Subcutaneous abdominal adipose tissue (tissue), 5 donors: ENCODE measurements around the gene SLCO1A2.

Experiments
- H3K27ac ChIP-seq: one replicate; pipeline ENCODE4 v1.7.0; 2013; ENCODE audit warnings: low read depth, mild to moderate bottlenecking, inconsistent platforms, low read length, moderate library complexity
- H3K27me3 ChIP-seq, 5 donors: one replicate each; pipeline ENCODE4 v1.7.0; 2013; ENCODE audit warnings: low read length in 5 of 5, inconsistent platforms in 1 of 5; ENCODE audit not compliant: control insufficient read depth in 5 of 5, insufficient read depth in 4 of 5
- H3K36me3 ChIP-seq, 5 donors: one replicate each; pipeline ENCODE4 v1.7.0; 2013; ENCODE audit warnings: low read length in 5 of 5; ENCODE audit not compliant: control insufficient read depth in 5 of 5, insufficient read depth in 5 of 5
- H3K4me1 ChIP-seq, 5 donors: one replicate each; pipeline ENCODE4 v1.7.0; 2013; ENCODE audit warnings: low read length in 5 of 5, mild to moderate bottlenecking in 3 of 5, moderate library complexity in 1 of 5; ENCODE audit not compliant: control insufficient read depth in 5 of 5, insufficient read depth in 5 of 5
- H3K4me3 ChIP-seq, 5 donors: one replicate each; pipeline ENCODE4 v1.7.0; 2013; ENCODE audit warnings: low read length in 5 of 5, low read depth in 1 of 5
- H3K9ac ChIP-seq, 5 donors: one replicate each; pipeline ENCODE4 v1.7.0; 2013; ENCODE audit warnings: low read length in 5 of 5, mild to moderate bottlenecking in 4 of 5, moderate library complexity in 3 of 5
- H3K9me3 ChIP-seq, 5 donors: one replicate each; pipeline ENCODE4 v1.7.0; 2013; ENCODE audit warnings: low read length in 5 of 5; ENCODE audit not compliant: control insufficient read depth in 5 of 5
- donor health status: healthy.
- donor health status: healthy.
- donor health status: healthy.
- donor health status: healthy.
- donor health status: healthy.

The SLCO1A2 gene

DNA sequence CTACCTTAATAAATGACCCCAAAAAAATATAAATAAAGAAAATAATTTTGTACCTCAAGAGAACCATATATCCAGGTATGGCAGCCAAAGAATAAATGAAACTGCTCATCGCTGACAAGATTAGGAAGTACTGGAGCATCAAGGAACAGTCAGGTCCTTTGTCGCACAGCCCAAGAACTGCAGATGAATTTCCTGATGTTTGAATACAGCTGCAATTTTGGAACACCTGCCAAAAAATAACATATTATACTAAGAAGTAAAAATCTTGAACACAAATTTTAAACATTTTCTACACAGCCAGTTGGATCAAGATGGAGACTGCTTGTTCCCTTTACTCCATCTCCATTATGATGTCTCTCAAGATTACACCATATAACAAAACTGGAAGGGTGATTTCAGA lies 42.6 kb downstream of the SLCO1A2 start:
- Histone ChIP-seq H3K36me3 (no peaks in the 10 kb centered on the region), H3K4me3 (no peak overlapping the region), H3K9ac (no peak overlapping the region), H3K9me3 (no peaks in the 10 kb centered on the region), H3K27ac (no peak overlapping the region), H3K27me3 (no peaks in the 10 kb centered on the region), H3K4me1 (peaks cover 0 to 6% (median 0%) of the 10 kb centered on the region in 5 donors)

DNA sequence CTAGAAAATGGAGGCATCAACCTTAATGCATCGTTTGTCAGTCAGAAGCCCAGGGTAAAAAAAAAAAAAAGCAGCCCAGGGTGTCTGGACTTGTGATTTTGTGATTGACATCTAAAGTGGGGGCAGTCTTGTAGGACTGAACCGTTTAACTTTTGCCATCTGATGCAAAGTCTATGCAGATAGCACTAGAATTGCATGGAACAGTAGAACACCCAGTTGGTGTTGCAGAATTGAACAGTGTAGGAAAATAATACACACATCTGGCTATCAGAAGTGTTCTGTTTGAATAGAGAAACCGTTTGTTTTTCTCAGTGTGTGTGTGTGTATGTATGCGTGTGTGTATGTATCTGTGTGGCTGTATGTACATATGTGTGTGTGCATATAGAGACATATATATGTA lies 45.0 kb downstream of the SLCO1A2 start:
- Histone ChIP-seq H3K9me3 (no peaks in the 10 kb centered on the region), H3K27ac (no peak overlapping the region), H3K9ac (no peak overlapping the region), H3K4me1 (no peaks in the 10 kb centered on the region), H3K4me3 (no peak overlapping the region), H3K27me3 (no peaks in the 10 kb centered on the region), H3K36me3 (no peaks in the 10 kb centered on the region)

DNA sequence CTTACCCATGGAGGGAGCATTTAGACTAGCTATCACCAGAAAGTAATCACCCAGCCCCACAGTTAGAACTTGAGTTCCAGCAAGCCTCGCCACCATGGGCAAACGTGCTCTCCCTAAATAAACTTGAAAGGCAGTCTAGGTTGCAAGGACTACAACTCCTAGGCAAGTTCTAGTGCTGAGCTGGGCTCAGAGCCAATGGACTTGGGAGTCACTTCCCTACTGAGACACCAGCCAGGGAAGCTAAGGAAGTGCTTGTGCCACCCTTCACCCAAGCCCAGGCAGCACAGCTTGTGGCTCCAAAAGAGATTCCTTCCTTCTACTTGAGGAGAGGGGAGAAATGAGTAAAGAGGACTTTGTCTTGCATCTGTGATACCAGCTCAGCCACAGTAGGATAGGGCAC lies 57.9 kb downstream of the SLCO1A2 start:
- Histone ChIP-seq H3K4me1 (no peaks in the 10 kb centered on the region), H3K4me3 (no peak overlapping the region), H3K36me3 (no peaks in the 10 kb centered on the region), H3K9me3 (no peaks in the 10 kb centered on the region), H3K27me3 (peaks cover 0 to 6% (median 0%) of the 10 kb centered on the region in 5 donors), H3K27ac (no peak overlapping the region), H3K9ac (no peak overlapping the region)

DNA sequence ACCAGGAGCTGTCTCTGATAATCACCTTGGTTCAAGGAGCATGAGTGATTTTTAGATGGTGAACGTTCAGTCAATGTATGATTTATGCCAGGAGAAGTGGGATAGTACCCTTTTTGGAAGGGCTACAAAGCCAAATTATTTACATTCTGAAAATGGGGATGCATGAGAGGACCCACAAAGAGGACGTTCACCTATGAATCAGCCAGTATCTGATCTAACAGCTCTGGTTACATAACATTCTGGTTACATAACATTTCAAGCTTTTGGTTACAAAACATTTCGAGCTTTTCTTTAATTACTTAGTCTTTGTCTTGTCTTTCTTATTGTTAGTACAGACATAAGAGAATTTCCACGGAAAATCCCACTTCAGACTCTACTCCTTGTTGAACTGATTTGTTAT lies 68.8 kb downstream of the SLCO1A2 start:
- no peaks in the 10 kb centered on the region for H3K4me1 ChIP-seq
- no peaks in the 10 kb centered on the region for H3K36me3 ChIP-seq
- no peak overlapping the region for H3K9ac ChIP-seq
- no peaks in the 10 kb centered on the region for H3K27me3 ChIP-seq
- no peak overlapping the region for H3K27ac ChIP-seq
- H3K9me3 ChIP-seq: peaks cover 0 to 8% (median 0%) of the 10 kb centered on the region in 5 donors
- no peak overlapping the region for H3K4me3 ChIP-seq

DNA sequence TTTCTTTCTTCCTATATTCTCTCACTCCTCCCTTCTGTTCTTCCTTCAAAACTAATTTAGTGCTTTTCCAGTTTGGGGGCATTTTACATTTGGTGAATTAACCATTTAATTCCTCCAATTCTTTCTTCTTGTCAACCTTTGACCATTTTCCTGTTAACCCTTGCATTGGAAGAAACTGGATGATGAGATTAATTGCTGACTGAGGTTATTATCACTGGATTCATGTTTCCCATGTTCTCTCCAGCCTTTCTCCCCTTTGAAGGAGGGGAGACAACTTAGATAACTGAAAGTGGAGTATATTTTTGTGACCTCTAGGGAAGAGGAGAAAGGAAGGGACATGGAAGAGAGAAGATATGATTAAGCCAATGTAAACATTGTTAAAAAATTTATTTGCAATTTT lies 70.5 kb downstream of the SLCO1A2 start:
- Histone ChIP-seq H3K4me3 (no peak overlapping the region), H3K36me3 (no peaks in the 10 kb centered on the region), H3K9ac (no peak overlapping the region), H3K4me1 (no peaks in the 10 kb centered on the region), H3K27ac (no peak overlapping the region), H3K9me3 (peaks cover 0 to 11% (median 0%) of the 10 kb centered on the region in 5 donors), H3K27me3 (no peaks in the 10 kb centered on the region)

DNA sequence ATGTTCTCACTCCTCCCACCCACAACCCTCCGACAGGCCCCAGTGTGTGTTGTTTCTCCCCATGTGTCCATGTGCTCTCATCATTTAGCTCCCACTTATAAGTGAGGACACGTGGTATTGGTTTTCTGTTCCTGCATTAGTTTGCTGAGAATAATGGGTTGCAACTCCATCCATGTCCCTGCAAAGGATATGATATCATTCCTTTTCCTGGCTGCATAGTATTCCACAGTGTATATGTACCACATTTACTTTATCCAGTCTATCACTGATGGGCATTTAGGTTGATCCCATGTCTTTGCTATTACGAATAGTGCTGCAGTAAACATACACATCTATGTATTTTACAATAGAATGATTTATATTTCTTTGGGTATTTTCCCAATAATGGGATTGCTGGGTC lies 77.5 kb downstream of the SLCO1A2 start:
- no peaks in the 10 kb centered on the region for H3K36me3 ChIP-seq
- H3K4me3 ChIP-seq: no peak overlapping the region
- no peaks in the 10 kb centered on the region for H3K27me3 ChIP-seq
- no peaks in the 10 kb centered on the region for H3K4me1 ChIP-seq
- H3K9me3 ChIP-seq: peaks cover 0 to 5% (median 0%) of the 10 kb centered on the region in 5 donors
- no peak overlapping the region for H3K9ac ChIP-seq
- H3K27ac ChIP-seq: no peak overlapping the region

DNA sequence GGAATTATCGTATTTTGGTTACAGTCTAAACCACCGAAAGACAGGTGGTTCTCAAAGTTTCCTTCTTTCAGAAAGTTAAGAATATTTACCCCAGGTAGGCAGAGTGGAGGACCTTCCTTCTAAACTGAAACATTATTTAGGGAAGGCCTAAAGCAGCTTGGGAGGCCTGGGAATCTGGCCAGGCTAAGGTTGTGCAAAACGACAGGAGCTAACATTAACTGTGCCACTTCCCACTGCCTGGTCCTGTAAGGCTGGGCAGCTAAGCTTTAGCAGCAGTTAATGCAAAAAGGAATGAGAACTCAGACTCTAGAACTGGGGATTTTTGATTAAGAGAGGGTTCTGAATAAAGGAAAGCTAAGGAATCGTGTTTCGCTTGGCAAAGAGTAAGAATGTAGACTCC lies 82.6 kb downstream of the SLCO1A2 start:
- Histone ChIP-seq H3K9ac (no peak overlapping the region), H3K9me3 (peaks cover 0 to under 1% (median 0%) of the 10 kb centered on the region in 5 donors), H3K36me3 (no peaks in the 10 kb centered on the region), H3K4me1 (no peaks in the 10 kb centered on the region), H3K4me3 (no peak overlapping the region), H3K27ac (no peak overlapping the region), H3K27me3 (no peaks in the 10 kb centered on the region)

DNA sequence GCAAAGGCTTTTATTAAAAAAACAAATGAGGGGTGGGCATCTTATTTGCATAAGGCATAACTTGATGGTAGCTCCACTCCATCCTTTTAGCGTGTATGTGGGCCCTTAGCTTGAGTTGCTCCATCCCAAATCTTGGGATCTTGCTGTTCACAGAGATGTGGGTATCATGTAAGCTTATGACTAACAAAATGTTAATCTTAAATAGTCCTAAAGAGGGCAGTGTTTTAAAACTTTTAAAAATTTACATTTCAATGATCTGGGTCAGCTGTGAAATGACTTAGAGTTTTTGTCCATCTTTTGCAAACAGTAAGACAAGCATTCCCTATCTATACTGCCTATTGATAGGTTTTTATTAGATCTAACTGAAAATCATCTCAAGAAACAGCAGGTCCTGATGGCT lies 86.0 kb downstream of the SLCO1A2 start:
- H3K4me3 ChIP-seq: no peak overlapping the region
- no peaks in the 10 kb centered on the region for H3K4me1 ChIP-seq
- no peak overlapping the region for H3K9ac ChIP-seq
- H3K27ac ChIP-seq: no peak overlapping the region
- H3K36me3 ChIP-seq: no peaks in the 10 kb centered on the region
- no peaks in the 10 kb centered on the region for H3K27me3 ChIP-seq
- H3K9me3 ChIP-seq: peaks cover 0 to 1% (median 0%) of the 10 kb centered on the region in 5 donors

DNA sequence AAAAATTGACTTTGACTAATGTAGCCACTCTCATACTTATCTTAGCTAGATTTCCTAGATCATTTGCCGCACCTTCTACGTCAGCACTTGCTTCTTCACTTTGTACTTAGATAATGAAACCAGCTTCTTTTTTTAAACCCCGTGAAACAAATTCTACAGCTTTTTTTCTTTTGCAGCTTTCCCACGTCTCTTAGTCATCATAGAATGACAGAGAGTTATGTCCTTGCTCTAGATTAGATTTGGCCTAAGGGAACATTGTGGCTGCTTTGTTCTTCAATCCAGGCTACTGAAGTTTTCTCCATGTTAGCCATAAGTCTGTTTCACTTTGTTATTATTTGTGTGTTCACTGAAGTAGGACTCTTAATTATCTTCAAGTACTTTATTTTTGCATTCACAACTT lies 94.9 kb downstream of the SLCO1A2 start:
- Histone ChIP-seq H3K9ac (no peak overlapping the region), H3K9me3 (peaks cover 0 to 3% (median 0%) of the 10 kb centered on the region in 5 donors), H3K27ac (no peak overlapping the region), H3K4me3 (no peak overlapping the region), H3K4me1 (no peaks in the 10 kb centered on the region), H3K36me3 (no peaks in the 10 kb centered on the region), H3K27me3 (no peaks in the 10 kb centered on the region)

DNA sequence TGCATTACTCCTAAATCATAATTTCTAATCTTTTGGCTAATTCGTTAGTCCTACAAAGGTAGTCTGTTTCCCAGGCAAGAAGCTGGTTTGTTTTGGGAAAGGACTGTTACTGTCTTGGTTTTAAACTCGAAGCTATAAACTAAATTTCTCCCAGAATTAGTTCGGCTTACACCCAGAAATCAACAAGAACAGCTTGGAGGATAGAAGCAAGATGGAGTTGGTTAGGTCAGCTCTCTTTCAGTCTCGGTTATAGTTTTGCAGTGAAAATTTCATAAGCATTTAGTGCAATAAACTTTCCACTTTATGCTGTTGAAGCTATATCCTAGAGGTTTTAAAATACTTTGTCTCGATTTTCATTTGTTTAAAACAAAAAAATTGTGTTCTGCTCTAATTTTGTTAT lies 100.3 kb downstream of the SLCO1A2 start:
- Histone ChIP-seq H3K4me1 (no peaks in the 10 kb centered on the region), H3K27me3 (no peaks in the 10 kb centered on the region), H3K27ac (no peak overlapping the region), H3K36me3 (no peaks in the 10 kb centered on the region), H3K4me3 (no peak overlapping the region), H3K9me3 (no peaks in the 10 kb centered on the region), H3K9ac (no peak overlapping the region)

DNA sequence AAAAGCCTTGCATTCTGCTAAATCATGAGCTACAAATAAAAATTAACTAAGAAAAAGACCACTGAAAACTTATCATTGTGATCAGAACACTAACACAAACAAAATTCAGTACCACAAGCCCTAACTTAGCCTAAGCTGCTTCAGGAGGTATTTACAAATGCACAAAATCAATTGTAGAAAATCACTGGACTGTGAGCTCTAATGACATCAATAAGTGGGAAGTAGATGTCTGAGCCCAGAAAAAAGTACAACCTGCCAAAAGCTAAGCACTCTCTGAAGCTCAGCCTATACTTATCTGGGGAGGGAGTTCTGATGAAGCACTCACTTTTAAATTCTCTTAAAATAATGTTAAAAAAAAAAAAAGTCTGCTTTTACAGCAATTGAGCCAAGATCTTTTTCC lies 110.8 kb downstream of the SLCO1A2 start:
- H3K4me3 ChIP-seq: no peak overlapping the region
- no peaks in the 10 kb centered on the region for H3K27me3 ChIP-seq
- H3K27ac ChIP-seq: no peak overlapping the region
- no peaks in the 10 kb centered on the region for H3K36me3 ChIP-seq
- no peak overlapping the region for H3K9ac ChIP-seq
- no peaks in the 10 kb centered on the region for H3K9me3 ChIP-seq
- no peaks in the 10 kb centered on the region for H3K4me1 ChIP-seq
